WTC11 (cell line): Measurements from ENCODE around the gene SPATA17. TPM values are rescaled to one million over a fixed set of nuclear protein-coding genes. Genes with fewer than 3 reads are reported as not detected.
A peak's percentile ranks its signal among the peaks of the same experiment; 100 is the strongest.

Source experiments
- ATAC-seq: fragments of 200-7000 bp; cut with Tn5 transposase; 2 replicates; pipeline ENCODE4 v1.10.0; 2021; ENCODE audit warnings: mild to moderate bottlenecking, moderate library complexity
- CTCF ChIA-PET: fragments of 300-600 bp; sonication (Branson Sonifier 250); formaldehyde crosslinking; loops from one replicate; lab custom pipeline; 2021; ENCODE audit warnings: antibody characterized with exemption; lab: Charles Lee
- POLR2A ChIA-PET: fragments of 350-600 bp; sonication (Branson Sonifier 250); formaldehyde crosslinking; loops from one replicate; lab custom pipeline; 2021; ENCODE audit warnings: antibody characterized with exemption; lab: Charles Lee
- DNase-seq: peaks from one replicate; pipeline ENCODE4 v3.0.0; 2021; ENCODE audit warnings: low spot score
- H3K27ac Mint-ChIP-seq: 2 replicates; pipeline ENCODE4 v1.8.0; 2021; ENCODE audit warnings: mixed read lengths
- H3K27me3 Mint-ChIP-seq: 2 replicates; pipeline ENCODE4 v1.8.0; 2021; ENCODE audit warnings: low read depth, mild to moderate bottlenecking, moderate library complexity, mixed read lengths
- H3K36me3 Mint-ChIP-seq: 2 replicates; pipeline ENCODE4 v1.8.0; 2021; ENCODE audit warnings: mixed read lengths
- H3K4me1 Mint-ChIP-seq: 2 replicates; pipeline ENCODE4 v1.8.0; 2022; ENCODE audit warnings: mixed read lengths
- H3K4me3 Mint-ChIP-seq: 2 replicates; pipeline ENCODE4 v1.8.0; 2021; ENCODE audit warnings: mild to moderate bottlenecking, moderate library complexity, mixed read lengths
- H3K9me3 Mint-ChIP-seq: 2 replicates; pipeline ENCODE4 v1.8.0; 2021; ENCODE audit warnings: mixed read lengths
- CTCF ChIP-seq: fragments of 200-600 bp; IDR thresholded peaks from 2 replicates; pipeline ENCODE4 v1.8.0; 2022; ENCODE audit warnings: antibody characterized with exemption
- E2F1 ChIP-seq: sonication (generic); formaldehyde crosslinking; IDR thresholded peaks from 2 replicates; pipeline ENCODE4 v1.8.0; 2022; ENCODE audit warnings: mild to moderate bottlenecking, missing genetic modification reagents
- E2F5 ChIP-seq: sonication (generic); formaldehyde crosslinking; IDR thresholded peaks from 2 replicates; pipeline ENCODE4 v1.8.1; 2022; ENCODE audit warnings: mild to moderate bottlenecking, moderate library complexity, missing genetic modification reagents
- FOXJ3 ChIP-seq: sonication (generic); formaldehyde crosslinking; IDR thresholded peaks from 2 replicates; pipeline ENCODE4 v1.9.0; 2021; ENCODE audit warnings: missing genetic modification reagents, mild to moderate bottlenecking, borderline replicate concordance
- FOXK1 ChIP-seq: sonication (generic); formaldehyde crosslinking; IDR thresholded peaks from 2 replicates; pipeline ENCODE4 v1.8.0; 2022; ENCODE audit warnings: mild to moderate bottlenecking, moderate library complexity, missing genetic modification reagents
- HMGXB4 ChIP-seq: sonication (generic); formaldehyde crosslinking; IDR thresholded peaks from 2 replicates; pipeline ENCODE4 v1.8.1; 2023; ENCODE audit warnings: mild to moderate bottlenecking, moderate library complexity, missing genetic modification reagents
- MXD4 ChIP-seq: fragments of 250-450 bp; sonication (Bioruptor Pico); IDR thresholded peaks from 2 replicates; pipeline ENCODE4 v1.8.0; 2021; ENCODE audit warnings: mild to moderate bottlenecking, moderate library complexity, borderline replicate concordance
- MYBL2 ChIP-seq: sonication (generic); formaldehyde crosslinking; IDR thresholded peaks from 2 replicates; pipeline ENCODE4 v1.8.1; 2023; ENCODE audit warnings: mild to moderate bottlenecking, moderate library complexity, missing genetic modification reagents
- NR1H2 ChIP-seq: sonication (generic); formaldehyde crosslinking; IDR thresholded peaks from 2 replicates; pipeline ENCODE4 v1.9.0; 2021; ENCODE audit warnings: mild to moderate bottlenecking, moderate library complexity, missing genetic modification reagents
- NR2C2 ChIP-seq: sonication (generic); formaldehyde crosslinking; IDR thresholded peaks from 2 replicates; pipeline ENCODE4 v1.8.0; 2022; ENCODE audit warnings: mild to moderate bottlenecking, missing genetic modification reagents
- NR3C1 ChIP-seq: sonication (generic); formaldehyde crosslinking; conservative IDR thresholded peaks from 2 replicates; pipeline ENCODE4 v1.8.1; 2023; ENCODE audit warnings: low read depth, mild to moderate bottlenecking, missing genetic modification reagents
- OVOL2 ChIP-seq: fragments of 250-450 bp; sonication (Bioruptor Pico); IDR thresholded peaks from 2 replicates; pipeline ENCODE4 v1.9.0; 2021; ENCODE audit warnings: mild to moderate bottlenecking, borderline replicate concordance
- PRRX2 ChIP-seq: fragments of 250-450 bp; sonication (Bioruptor Pico); IDR thresholded peaks from 2 replicates; pipeline ENCODE4 v1.8.0; 2021; ENCODE audit warnings: mild to moderate bottlenecking
- SMAD3 ChIP-seq: sonication (generic); formaldehyde crosslinking; IDR thresholded peaks from 2 replicates; pipeline ENCODE4 v1.8.0; 2022; ENCODE audit warnings: missing genetic modification reagents, mild to moderate bottlenecking, borderline replicate concordance
- SMAD4 ChIP-seq: sonication (generic); formaldehyde crosslinking; IDR thresholded peaks from 2 replicates; pipeline ENCODE4 v1.8.0; 2022; ENCODE audit warnings: mild to moderate bottlenecking, missing genetic modification reagents
- SOX15 ChIP-seq: fragments of 250-450 bp; sonication (Bioruptor Pico); IDR thresholded peaks from 2 replicates; pipeline ENCODE4 v1.9.0; 2021; ENCODE audit warnings: mild to moderate bottlenecking
- SP1 ChIP-seq: sonication (generic); formaldehyde crosslinking; conservative IDR thresholded peaks from 2 replicates; pipeline ENCODE4 v1.8.1; 2022; ENCODE audit warnings: missing genetic modification reagents
- ZBTB21 ChIP-seq: sonication (generic); formaldehyde crosslinking; IDR thresholded peaks from 2 replicates; pipeline ENCODE4 v1.8.1; 2023; ENCODE audit warnings: mild to moderate bottlenecking, missing genetic modification reagents, borderline replicate concordance
- ZMAT4 ChIP-seq: fragments of 250-450 bp; sonication (Bioruptor Pico); IDR thresholded peaks from 2 replicates; pipeline ENCODE4 v1.9.0; 2021; ENCODE audit warnings: mild to moderate bottlenecking
- ZNF138 ChIP-seq: sonication (generic); formaldehyde crosslinking; conservative IDR thresholded peaks from 2 replicates; pipeline ENCODE4 v1.8.1; 2022; ENCODE audit warnings: mild to moderate bottlenecking, moderate library complexity, missing genetic modification reagents
- ZNF219 ChIP-seq: sonication (generic); formaldehyde crosslinking; IDR thresholded peaks from 2 replicates; pipeline ENCODE4 v1.8.0; 2023; ENCODE audit warnings: missing genetic modification reagents, mild to moderate bottlenecking, borderline replicate concordance
- ZNF396 ChIP-seq: fragments of 250-450 bp; sonication (Bioruptor Pico); IDR thresholded peaks from 2 replicates; pipeline ENCODE4 v1.8.0; 2021; ENCODE audit warnings: mild to moderate bottlenecking, moderate library complexity, borderline replicate concordance
- total RNA-seq: library from RNA; stranded (reverse); gene quantifications from 3 replicates; pipeline ENCODE4 v1.2.3, GENCODE V29; 2021

Gene SPATA17
- total RNA-seq, 1 experiment from 2014 or later, result 1.3 TPM

DNA sequence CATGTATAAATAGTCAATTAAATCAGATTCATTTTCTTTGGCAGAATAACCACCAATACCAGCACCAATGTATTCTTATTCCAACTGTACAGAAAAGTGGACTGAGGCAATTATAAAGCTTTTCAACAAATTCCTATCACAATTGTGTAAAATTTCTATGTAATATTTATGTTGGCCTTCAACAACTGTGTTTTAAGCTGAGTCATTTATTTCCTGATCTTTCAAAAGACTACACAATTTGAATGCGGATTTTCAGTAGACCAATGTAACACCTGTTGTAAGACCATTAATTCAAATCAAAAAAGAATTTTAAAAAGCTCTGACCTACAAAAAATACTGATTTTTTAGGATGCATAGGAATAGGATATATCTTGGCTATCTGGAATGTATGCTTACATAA, 25.8 kb upstream of the SPATA17 start:
- H3K9me3 Mint-ChIP-seq, result no peaks in the 10 kb centered on the region
- H3K27me3 Mint-ChIP-seq, result no peaks in the 10 kb centered on the region
- H3K27ac Mint-ChIP-seq, result no peak overlapping the region
- TF ChIP-seq FOXK1 (CRISPR knock-in tag) (no peak), ZNF396 (no peak), PRRX2 (no peak), ZNF219 (CRISPR knock-in tag) (no peak)
- POLR2A ChIA-PET, result no interaction called here
- H3K4me3 Mint-ChIP-seq, result no peak overlapping the region
- no peaks in the 10 kb centered on the region for H3K4me1 Mint-ChIP-seq
- ATAC-seq (no peak), DNase-seq (no peak)
- peaks cover 7% of the 10 kb centered on the region; the same call in 1 of the 2 replicates for H3K36me3 Mint-ChIP-seq
- CTCF ChIA-PET, result no interaction called here

DNA sequence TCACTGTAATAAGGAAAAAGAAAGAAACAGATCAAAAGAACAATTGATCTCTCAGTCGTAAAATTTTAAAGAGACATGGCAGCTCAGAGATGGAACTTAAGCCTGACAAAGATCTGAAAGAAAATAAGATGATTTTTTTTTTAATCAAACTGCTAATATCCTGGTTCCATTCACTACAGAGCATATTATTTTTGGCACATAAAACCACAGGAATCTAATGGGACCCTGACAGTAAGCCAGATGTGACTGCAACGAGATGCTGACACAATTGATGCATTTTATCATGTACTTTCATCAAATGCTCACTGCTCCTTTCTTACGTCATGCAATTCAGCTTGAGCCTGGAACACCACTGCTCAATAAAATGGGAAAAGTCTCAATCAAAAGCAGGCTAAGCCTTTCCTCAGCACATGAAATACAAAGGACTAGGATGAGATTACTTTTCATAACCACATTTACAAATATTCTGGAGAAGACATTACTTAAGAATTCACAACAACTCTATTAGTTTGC, 16.9 kb upstream of the SPATA17 start:
- peak overlapping the region; percentile 65; the same call in 1 of the 2 replicates for H3K27ac Mint-ChIP-seq
- TF ChIP-seq NR2C2, result no peak
- TF ChIP-seq SMAD3 (CRISPR knock-in tag), result no peak
- no peak for TF ChIP-seq MYBL2 (CRISPR knock-in tag)
- no peak for TF ChIP-seq SOX15 (CRISPR knock-in tag)
- TF ChIP-seq HMGXB4 (CRISPR knock-in tag), result no peak
- no peak for TF ChIP-seq ZNF219 (CRISPR knock-in tag)
- no peak for TF ChIP-seq OVOL2
- TF ChIP-seq ZBTB21 (CRISPR knock-in tag), result no peak
- TF ChIP-seq E2F5 (CRISPR knock-in tag), result no peak
- TF ChIP-seq CTCF, result no peak
- no peak for TF ChIP-seq NR3C1
- no peak for TF ChIP-seq SP1 (CRISPR knock-in tag)
- TF ChIP-seq FOXJ3, result no peak
- TF ChIP-seq ZNF138 (CRISPR knock-in tag), result no peak
- no peak for TF ChIP-seq E2F1
- TF ChIP-seq NR1H2 (CRISPR knock-in tag), result no peak
- TF ChIP-seq ZMAT4 (CRISPR knock-in tag), result no peak
- no peak for TF ChIP-seq SMAD4
- no peak for TF ChIP-seq MXD4 (CRISPR knock-in tag)
- TF ChIP-seq, all 79 proteins: peak for 0
- CTCF ChIA-PET, result no interaction called here
- DNase-seq (no peak), ATAC-seq (no peak)
- Mint-ChIP-seq H3K4me3 (no peak overlapping the region), H3K36me3 (peaks cover 6% of the 10 kb centered on the region; the same call in 1 of the 2 replicates), H3K4me1 (no peaks in the 10 kb centered on the region), H3K27me3 (no peaks in the 10 kb centered on the region), H3K9me3 (no peaks in the 10 kb centered on the region)
- POLR2A ChIA-PET, result no interaction called here
